Suprapubic skin (tissue), 3 donors: ENCODE data around the gene NSUN3.

Experiments used
- POLR2AphosphoS5 ChIP-seq, 3 donors: sonication (generic); formaldehyde crosslinking; IDR thresholded peaks; one replicate each; pipeline ENCODE4 v1.6.1; 2017; ENCODE audit warnings: antibody characterized with exemption in 3 of 3
- TF ChIP-seq, protein P1 (sequence below), 2 donors: fragments of 200-600 bp in 1 of 2; fragments of 450-650 bp in 1 of 2; sonication (generic) in 1 of 2; IDR thresholded peaks; one replicate each; pipeline ENCODE4 v1.5.1; 2016 to 2019; ENCODE audit warnings: antibody characterized with exemption in 2 of 2, mild to moderate bottlenecking in 1 of 2, moderate library complexity in 1 of 2

DNA sequence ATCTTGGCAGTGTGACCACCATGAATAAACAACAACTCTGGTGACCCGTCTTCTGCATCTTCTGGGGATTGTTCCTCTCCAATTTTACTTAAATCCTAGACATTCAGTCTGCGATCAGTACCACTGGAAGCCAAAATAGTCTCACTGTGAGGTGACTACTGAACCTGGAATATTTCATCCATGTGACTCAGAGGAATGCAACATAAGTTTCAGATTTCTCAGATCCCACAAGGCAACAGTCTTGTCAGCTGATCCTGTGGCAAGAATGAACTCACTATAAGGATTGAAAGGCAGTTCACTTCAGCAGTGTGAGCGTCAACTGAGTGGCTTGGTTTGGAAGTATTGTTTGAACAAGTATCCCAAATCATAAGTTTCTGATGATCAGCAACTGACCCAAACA lies 13.2 kb downstream of the NSUN3 start:
- TF ChIP-seq POLR2AphosphoS5 (IDR thresholded peaks at IDR 0.05), result no peak
- TF ChIP-seq, protein P1, sequence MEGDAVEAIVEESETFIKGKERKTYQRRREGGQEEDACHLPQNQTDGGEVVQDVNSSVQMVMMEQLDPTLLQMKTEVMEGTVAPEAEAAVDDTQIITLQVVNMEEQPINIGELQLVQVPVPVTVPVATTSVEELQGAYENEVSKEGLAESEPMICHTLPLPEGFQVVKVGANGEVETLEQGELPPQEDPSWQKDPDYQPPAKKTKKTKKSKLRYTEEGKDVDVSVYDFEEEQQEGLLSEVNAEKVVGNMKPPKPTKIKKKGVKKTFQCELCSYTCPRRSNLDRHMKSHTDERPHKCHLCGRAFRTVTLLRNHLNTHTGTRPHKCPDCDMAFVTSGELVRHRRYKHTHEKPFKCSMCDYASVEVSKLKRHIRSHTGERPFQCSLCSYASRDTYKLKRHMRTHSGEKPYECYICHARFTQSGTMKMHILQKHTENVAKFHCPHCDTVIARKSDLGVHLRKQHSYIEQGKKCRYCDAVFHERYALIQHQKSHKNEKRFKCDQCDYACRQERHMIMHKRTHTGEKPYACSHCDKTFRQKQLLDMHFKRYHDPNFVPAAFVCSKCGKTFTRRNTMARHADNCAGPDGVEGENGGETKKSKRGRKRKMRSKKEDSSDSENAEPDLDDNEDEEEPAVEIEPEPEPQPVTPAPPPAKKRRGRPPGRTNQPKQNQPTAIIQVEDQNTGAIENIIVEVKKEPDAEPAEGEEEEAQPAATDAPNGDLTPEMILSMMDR (IDR thresholded peaks at IDR 0.05), result no peak
